ENCODE results near the gene SAP30BP. TPM values are rescaled to one million over a fixed set of nuclear protein-coding genes. Genes with fewer than 3 reads are reported as not detected.
A peak's percentile ranks its signal among the peaks of the same experiment; 100 is the strongest.

SAP30BP gene
- total and polyA plus RNA-seq, 2 of the 13 experiments (the other 11 are each of a cell fraction or from before 2014, with no cell fraction given), result 67.7 to 99.4 TPM

DNA sequence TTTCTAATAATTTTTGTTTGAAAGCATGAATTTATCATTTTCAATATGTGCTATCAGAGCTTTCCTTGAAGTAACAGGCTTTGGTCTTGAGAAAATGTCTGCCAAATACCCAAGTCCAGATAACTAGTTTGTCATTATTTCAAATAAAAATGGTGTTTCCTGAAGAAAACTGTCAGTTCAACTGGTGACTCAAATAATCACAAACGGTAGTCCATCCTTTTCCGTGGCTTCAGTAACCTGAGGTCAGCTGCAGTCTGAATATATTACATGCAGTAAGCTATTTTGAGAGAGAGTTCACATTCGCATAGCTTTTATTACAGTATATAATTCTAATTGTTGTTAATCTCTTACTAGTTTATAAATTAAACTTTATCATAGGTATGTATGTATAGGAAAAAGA, 9.3 kb downstream of the SAP30BP start (continued):
- TF ChIP-seq, protein P1, sequence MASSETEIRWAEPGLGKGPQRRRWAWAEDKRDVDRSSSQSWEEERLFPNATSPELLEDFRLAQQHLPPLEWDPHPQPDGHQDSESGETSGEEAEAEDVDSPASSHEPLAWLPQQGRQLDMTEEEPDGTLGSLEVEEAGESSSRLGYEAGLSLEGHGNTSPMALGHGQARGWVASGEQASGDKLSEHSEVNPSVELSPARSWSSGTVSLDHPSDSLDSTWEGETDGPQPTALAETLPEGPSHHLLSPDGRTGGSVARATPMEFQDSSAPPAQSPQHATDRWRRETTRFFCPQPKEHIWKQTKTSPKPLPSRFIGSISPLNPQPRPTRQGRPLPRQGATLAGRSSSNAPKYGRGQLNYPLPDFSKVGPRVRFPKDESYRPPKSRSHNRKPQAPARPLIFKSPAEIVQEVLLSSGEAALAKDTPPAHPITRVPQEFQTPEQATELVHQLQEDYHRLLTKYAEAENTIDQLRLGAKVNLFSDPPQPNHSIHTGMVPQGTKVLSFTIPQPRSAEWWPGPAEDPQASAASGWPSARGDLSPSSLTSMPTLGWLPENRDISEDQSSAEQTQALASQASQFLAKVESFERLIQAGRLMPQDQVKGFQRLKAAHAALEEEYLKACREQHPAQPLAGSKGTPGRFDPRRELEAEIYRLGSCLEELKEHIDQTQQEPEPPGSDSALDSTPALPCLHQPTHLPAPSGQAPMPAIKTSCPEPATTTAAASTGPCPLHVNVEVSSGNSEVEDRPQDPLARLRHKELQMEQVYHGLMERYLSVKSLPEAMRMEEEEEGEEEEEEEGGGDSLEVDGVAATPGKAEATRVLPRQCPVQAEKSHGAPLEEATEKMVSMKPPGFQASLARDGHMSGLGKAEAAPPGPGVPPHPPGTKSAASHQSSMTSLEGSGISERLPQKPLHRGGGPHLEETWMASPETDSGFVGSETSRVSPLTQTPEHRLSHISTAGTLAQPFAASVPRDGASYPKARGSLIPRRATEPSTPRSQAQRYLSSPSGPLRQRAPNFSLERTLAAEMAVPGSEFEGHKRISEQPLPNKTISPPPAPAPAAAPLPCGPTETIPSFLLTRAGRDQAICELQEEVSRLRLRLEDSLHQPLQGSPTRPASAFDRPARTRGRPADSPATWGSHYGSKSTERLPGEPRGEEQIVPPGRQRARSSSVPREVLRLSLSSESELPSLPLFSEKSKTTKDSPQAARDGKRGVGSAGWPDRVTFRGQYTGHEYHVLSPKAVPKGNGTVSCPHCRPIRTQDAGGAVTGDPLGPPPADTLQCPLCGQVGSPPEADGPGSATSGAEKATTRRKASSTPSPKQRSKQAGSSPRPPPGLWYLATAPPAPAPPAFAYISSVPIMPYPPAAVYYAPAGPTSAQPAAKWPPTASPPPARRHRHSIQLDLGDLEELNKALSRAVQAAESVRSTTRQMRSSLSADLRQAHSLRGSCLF (CRISPR knock-in tag; IDR thresholded peaks at IDR 0.05; ENCODE audit: borderline replicate concordance), result no peak
- TF ChIP-seq, protein P2, sequence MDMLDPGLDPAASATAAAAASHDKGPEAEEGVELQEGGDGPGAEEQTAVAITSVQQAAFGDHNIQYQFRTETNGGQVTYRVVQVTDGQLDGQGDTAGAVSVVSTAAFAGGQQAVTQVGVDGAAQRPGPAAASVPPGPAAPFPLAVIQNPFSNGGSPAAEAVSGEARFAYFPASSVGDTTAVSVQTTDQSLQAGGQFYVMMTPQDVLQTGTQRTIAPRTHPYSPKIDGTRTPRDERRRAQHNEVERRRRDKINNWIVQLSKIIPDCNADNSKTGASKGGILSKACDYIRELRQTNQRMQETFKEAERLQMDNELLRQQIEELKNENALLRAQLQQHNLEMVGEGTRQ (IDR thresholded peaks at IDR 0.05; ENCODE audit: low read depth, low read length), result no peak
- TF ChIP-seq, protein P2 (CRISPR knock-in tag; IDR thresholded peaks at IDR 0.05; ENCODE audit: borderline replicate concordance), result no peak

DNA sequence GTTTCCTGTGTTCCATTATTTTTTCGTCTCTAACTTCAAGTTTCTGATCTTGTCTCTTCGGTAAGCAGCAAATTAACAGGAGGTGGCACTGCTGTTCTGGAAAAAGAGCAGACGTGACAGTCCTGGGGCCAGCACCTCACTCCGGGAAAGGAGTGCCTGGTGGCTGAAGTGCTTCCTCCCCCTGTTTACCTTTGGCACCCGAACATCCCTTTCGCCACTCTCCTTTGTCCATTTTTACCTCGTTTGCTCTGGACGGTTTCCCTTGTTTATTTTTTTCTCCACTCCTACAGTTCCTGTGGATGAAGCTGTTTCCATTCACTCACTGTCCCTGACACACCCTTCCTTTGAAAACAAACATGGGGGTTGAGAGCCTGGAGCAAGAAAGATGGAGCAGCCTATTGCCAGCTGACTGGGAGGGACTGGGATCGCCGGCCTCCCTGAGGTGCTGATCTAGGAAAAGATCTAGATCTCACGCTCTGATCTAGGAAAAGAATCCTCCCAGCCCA, 12.6 kb downstream of the SAP30BP start:
- H4K20me1 ChIP-seq (ENCODE audit: insufficient read depth, low read length), result peaks cover 3% of the 10 kb centered on the region; the same call in 1 of the 2 replicates
- peak; percentile 24; the same call in 1 of the 3 replicates for ATAC-seq
- H3K4me3 ChIP-seq (replicated peaks in 1 of 3; ENCODE audit: insufficient read depth in 1 of 3, low read depth in 2 of 3, low read length in 3 of 3), result no peak overlapping the region

More for the DNA sequence above, 12.6 kb downstream of the SAP30BP start:
- intact Hi-C loops (cut with micrococcal nuclease; ENCODE audit: unreplicated experiment) (no loop called here), in situ Hi-C loops (cut with HindIII; ENCODE audit: extremely low pct_ligation_motif_present, low pct_unique_long_range_greater_than_20kb) (loop anchor here (5.0 kb wide), 1 partner anchor 73 kb away; no protein-coding TSS in a partner anchor)
- H3K9me3 ChIP-seq (ENCODE audit: low read length), result no peaks in the 10 kb centered on the region
- no peaks in the 10 kb centered on the region for H3K27me3 ChIP-seq (ENCODE audit: control insufficient read depth in 1 of 2, insufficient read depth in 2 of 2, low read length in 2 of 2)
- TF ChIP-seq FOXA1 (IDR thresholded peaks at IDR 0.05) (no peak), FOXA1 (CRISPR knock-in tag; IDR thresholded peaks at IDR 0.05) (peak; percentile 47), STAG1 (CRISPR knock-in tag; IDR thresholded peaks at IDR 0.05) (peak; percentile 58), SMC3 (IDR thresholded peaks at IDR 0.05; ENCODE audit: low read length) (peak; percentile 12; the same call in 1 of the 2 replicates), MAF1 (CRISPR knock-in tag; IDR thresholded peaks at IDR 0.05; ENCODE audit: borderline replicate concordance) (no peak), SOX5 (CRISPR knock-in tag; IDR thresholded peaks at IDR 0.05; ENCODE audit: borderline replicate concordance) (0 out of 2 replicates have a peak, but pooled peaks have one; percentile 8), ZNF296 (CRISPR knock-in tag; conservative IDR thresholded peaks at IDR 0.05) (0 out of 2 replicates have a peak, but pooled peaks have one; percentile 35), ZNF501 (CRISPR knock-in tag; IDR thresholded peaks at IDR 0.05) (0 out of 2 replicates have a peak, but pooled peaks have one; percentile 22), KDM6A (CRISPR knock-in tag; IDR thresholded peaks at IDR 0.05; ENCODE audit: low read depth) (no peak)
- TF ChIP-seq, protein P3, sequence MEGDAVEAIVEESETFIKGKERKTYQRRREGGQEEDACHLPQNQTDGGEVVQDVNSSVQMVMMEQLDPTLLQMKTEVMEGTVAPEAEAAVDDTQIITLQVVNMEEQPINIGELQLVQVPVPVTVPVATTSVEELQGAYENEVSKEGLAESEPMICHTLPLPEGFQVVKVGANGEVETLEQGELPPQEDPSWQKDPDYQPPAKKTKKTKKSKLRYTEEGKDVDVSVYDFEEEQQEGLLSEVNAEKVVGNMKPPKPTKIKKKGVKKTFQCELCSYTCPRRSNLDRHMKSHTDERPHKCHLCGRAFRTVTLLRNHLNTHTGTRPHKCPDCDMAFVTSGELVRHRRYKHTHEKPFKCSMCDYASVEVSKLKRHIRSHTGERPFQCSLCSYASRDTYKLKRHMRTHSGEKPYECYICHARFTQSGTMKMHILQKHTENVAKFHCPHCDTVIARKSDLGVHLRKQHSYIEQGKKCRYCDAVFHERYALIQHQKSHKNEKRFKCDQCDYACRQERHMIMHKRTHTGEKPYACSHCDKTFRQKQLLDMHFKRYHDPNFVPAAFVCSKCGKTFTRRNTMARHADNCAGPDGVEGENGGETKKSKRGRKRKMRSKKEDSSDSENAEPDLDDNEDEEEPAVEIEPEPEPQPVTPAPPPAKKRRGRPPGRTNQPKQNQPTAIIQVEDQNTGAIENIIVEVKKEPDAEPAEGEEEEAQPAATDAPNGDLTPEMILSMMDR (CRISPR knock-in tag; IDR thresholded peaks at IDR 0.05), result peak; percentile 57
- H3K9ac ChIP-seq (ENCODE audit: insufficient read depth, low read depth, low read length), result no peak overlapping the region
- peaks cover 16% of the 10 kb centered on the region for H3K4me1 ChIP-seq (ENCODE audit: insufficient read depth, low read length)
- 82% methylated on average over 11 of the region's 11 CpGs for WGBS (ENCODE audit: low lambda C conversion rate)
- peaks cover 34% of the 10 kb centered on the region for H3K79me2 ChIP-seq (ENCODE audit: insufficient read depth, low read length)
- no peak overlapping the region for H2AFZ ChIP-seq (ENCODE audit: low read length)
- ChIA-PET POLR2A (no interaction called here), CTCF (ENCODE audit: low intra/inter-chr PET ratio, low total read pairs) (interaction anchor here (1.3 kb wide), 1 partner anchor 68 kb away, joined by 10 read pairs; no protein-coding TSS in a partner anchor)
- no peak overlapping the region for H3K27ac ChIP-seq (ENCODE audit: extremely low read length, insufficient read depth, low read length)
- H3K4me2 ChIP-seq (ENCODE audit: low read depth, low read length), result no peak overlapping the region
- BruUV-seq (replicated peaks), result no TSS peak
- no peak for DNase-seq (ENCODE audit: low spot score)
- no peak for FAIRE-seq
- H3K36me3 ChIP-seq (replicated peaks in 1 of 2; ENCODE audit: control insufficient read depth in 1 of 2, insufficient read depth in 2 of 2, low read length in 2 of 2), result peaks cover 18 to 52% of the 10 kb centered on the region in 2 experiments
